Neural cell (in vitro differentiated cells): ENCODE measurements around the gene FCHSD1. TPM values are rescaled to one million over a fixed set of nuclear protein-coding genes. Genes with fewer than 3 reads are reported as not detected.

Experiments used
- H2AFZ ChIP-seq: fragments of 200-600, 300-800 bp; sonication (generic), shearing (Covaris generic); 2 replicates; pipeline ENCODE4 v1.6.0; 2014; ENCODE audit warnings: low read depth, mild to moderate bottlenecking, antibody characterized with exemption, low read length, moderate library complexity
- H3F3A ChIP-seq: fragments of 200-600 bp; shearing (Covaris generic); 2 replicates; pipeline ENCODE4 v1.6.1; 2016; ENCODE audit warnings: mild to moderate bottlenecking, moderate library complexity, mixed read lengths, antibody characterized with exemption, low read length; ENCODE audit not compliant: insufficient read depth, poor library complexity, severe bottlenecking
- H3K27ac ChIP-seq: fragments of 200-600, 300-800 bp; sonication (generic), shearing (Covaris generic); 2 replicates; pipeline ENCODE4 v1.5.1; 2014; ENCODE audit warnings: mild to moderate bottlenecking, low read length, moderate library complexity
- H3K27me3 ChIP-seq: fragments of 300-800, 200-600 bp; sonication (generic), shearing (Covaris generic); 2 replicates; pipeline ENCODE4 v1.6.0; 2014; ENCODE audit warnings: mild to moderate bottlenecking, low read depth, low read length, moderate library complexity; ENCODE audit not compliant: insufficient read depth
- H3K36me3 ChIP-seq: fragments of 300-800, 200-600 bp; sonication (generic), shearing (Covaris generic); 2 replicates; pipeline ENCODE4 v1.5.1; 2014; ENCODE audit warnings: mild to moderate bottlenecking, antibody characterized with exemption, low read length, moderate library complexity; ENCODE audit not compliant: insufficient read depth
- H3K4me2 ChIP-seq: fragments of 300-800, 200-600 bp; sonication (generic), shearing (Covaris generic); 2 replicates; pipeline ENCODE4 v1.6.0; 2014; ENCODE audit warnings: mild to moderate bottlenecking, low read length
- H3K4me3 ChIP-seq: fragments of 300-800, 200-600 bp; sonication (generic), shearing (Covaris generic); 2 replicates; pipeline ENCODE4 v1.5.1; 2014; ENCODE audit warnings: mild to moderate bottlenecking, low read length, moderate library complexity
- H3K79me2 ChIP-seq: fragments of 200-600 bp; shearing (Covaris generic); replicated peaks from 2 replicates; pipeline ENCODE4 v1.6.0; 2014; ENCODE audit warnings: mild to moderate bottlenecking, low read length, moderate library complexity; ENCODE audit not compliant: insufficient read depth
- H3K9ac ChIP-seq: fragments of 300-800, 200-600 bp; sonication (generic), shearing (Covaris generic); 2 replicates; pipeline ENCODE4 v1.6.1; 2016; ENCODE audit warnings: mild to moderate bottlenecking, low read length, mixed read lengths
- H3K9me2 ChIP-seq: fragments of 200-600 bp; shearing (Covaris generic); 2 replicates; pipeline ENCODE4 v1.6.1; 2016; ENCODE audit warnings: mild to moderate bottlenecking, low read length, mixed read lengths; ENCODE audit not compliant: insufficient read depth
- H3K9me3 ChIP-seq: fragments of 200-600, 300-800 bp; sonication (generic), shearing (Covaris generic); 2 replicates; pipeline ENCODE4 v1.6.1; 2016; ENCODE audit warnings: mild to moderate bottlenecking, mixed run types, low read length, moderate library complexity, mixed read lengths
- H4K20me1 ChIP-seq: fragments of 200-600 bp; shearing (Covaris generic); 2 replicates; pipeline ENCODE4 v1.6.1; 2016; ENCODE audit warnings: mild to moderate bottlenecking, mixed run types; ENCODE audit not compliant: insufficient read depth
- CTCF ChIP-seq: fragments of 450-650 bp; IDR thresholded peaks from 2 replicates; pipeline ENCODE4 v1.5.1; 2014; ENCODE audit warnings: antibody characterized with exemption, mild to moderate bottlenecking, moderate library complexity; ENCODE audit not compliant: poor library complexity, severe bottlenecking
- EP300 ChIP-seq: fragments of 450-650 bp; conservative IDR thresholded peaks from 2 replicates; pipeline ENCODE4 v1.6.1; 2014; ENCODE audit warnings: antibody characterized with exemption, mild to moderate bottlenecking, moderate library complexity; ENCODE audit not compliant: poor library complexity, severe bottlenecking
- EZH2 ChIP-seq: fragments of 200-600, 300-800 bp; shearing (Covaris generic), sonication (generic); IDR thresholded peaks from 2 replicates; pipeline ENCODE4 v1.6.1; 2014; ENCODE audit warnings: antibody characterized with exemption, low read length, borderline replicate concordance, mild to moderate bottlenecking; ENCODE audit not compliant: insufficient read depth, poor library complexity, severe bottlenecking
- MXI1 ChIP-seq: fragments of 450-650 bp; conservative IDR thresholded peaks from 2 replicates; pipeline ENCODE4 v1.6.1; 2014; ENCODE audit warnings: antibody characterized with exemption, mild to moderate bottlenecking; ENCODE audit not compliant: poor library complexity, severe bottlenecking
- POLR2AphosphoS5 ChIP-seq: IDR thresholded peaks from 2 replicates; pipeline ENCODE4 v1.6.1; 2012
- RAD21 ChIP-seq: fragments of 450-650 bp; conservative IDR thresholded peaks from 2 replicates; pipeline ENCODE4 v1.6.1; 2014; ENCODE audit warnings: antibody characterized with exemption, mild to moderate bottlenecking, moderate library complexity
- SMC3 ChIP-seq: fragments of 450-650 bp; conservative IDR thresholded peaks from 2 replicates; pipeline ENCODE4 v1.6.1; 2014; ENCODE audit warnings: antibody characterized with exemption, mild to moderate bottlenecking, moderate library complexity; ENCODE audit not compliant: poor library complexity
- TAF1 ChIP-seq: IDR thresholded peaks from 2 replicates; pipeline ENCODE4 v1.6.1; 2012; ENCODE audit warnings: low read depth
- polyA plus RNA-seq: library from polyadenylated mRNA; depleted of rRNA; stranded (reverse); fragments of >200 nt; gene quantifications from 2 replicates; pipeline ENCODE4 v1.2.3, GENCODE V29; 2014
- TF ChIP-seq, protein P1 (sequence below): IDR thresholded peaks from 2 replicates; pipeline ENCODE4 v1.6.1; 2012; ENCODE audit warnings: borderline replicate concordance

Gene FCHSD1
- polyA plus RNA-seq, 1 donor from 2014 or later = 3.9 TPM

- Histone ChIP-seq H3K9me2 (no peaks in the 10 kb centered on the region), H3K9me3 (no peaks in the 10 kb centered on the region), H3K9ac (no peak overlapping the region), H4K20me1 (no peaks in the 10 kb centered on the region), H2AFZ (no peak overlapping the region), H3F3A (no peaks in the 10 kb centered on the region), H3K4me2 (no peak overlapping the region), H3K79me2 (no peaks in the 10 kb centered on the region), H3K36me3 (no peaks in the 10 kb centered on the region), H3K27me3 (no peaks in the 10 kb centered on the region), H3K4me3 (no peak overlapping the region), H3K27ac (no peak overlapping the region)
- TF ChIP-seq POLR2AphosphoS5 (no peak), EZH2 (no peak), TAF1 (no peak), SMC3 (no peak), CTCF (no peak), RAD21 (no peak), MXI1 (no peak), EP300 (no peak)
- TF ChIP-seq, protein P1, sequence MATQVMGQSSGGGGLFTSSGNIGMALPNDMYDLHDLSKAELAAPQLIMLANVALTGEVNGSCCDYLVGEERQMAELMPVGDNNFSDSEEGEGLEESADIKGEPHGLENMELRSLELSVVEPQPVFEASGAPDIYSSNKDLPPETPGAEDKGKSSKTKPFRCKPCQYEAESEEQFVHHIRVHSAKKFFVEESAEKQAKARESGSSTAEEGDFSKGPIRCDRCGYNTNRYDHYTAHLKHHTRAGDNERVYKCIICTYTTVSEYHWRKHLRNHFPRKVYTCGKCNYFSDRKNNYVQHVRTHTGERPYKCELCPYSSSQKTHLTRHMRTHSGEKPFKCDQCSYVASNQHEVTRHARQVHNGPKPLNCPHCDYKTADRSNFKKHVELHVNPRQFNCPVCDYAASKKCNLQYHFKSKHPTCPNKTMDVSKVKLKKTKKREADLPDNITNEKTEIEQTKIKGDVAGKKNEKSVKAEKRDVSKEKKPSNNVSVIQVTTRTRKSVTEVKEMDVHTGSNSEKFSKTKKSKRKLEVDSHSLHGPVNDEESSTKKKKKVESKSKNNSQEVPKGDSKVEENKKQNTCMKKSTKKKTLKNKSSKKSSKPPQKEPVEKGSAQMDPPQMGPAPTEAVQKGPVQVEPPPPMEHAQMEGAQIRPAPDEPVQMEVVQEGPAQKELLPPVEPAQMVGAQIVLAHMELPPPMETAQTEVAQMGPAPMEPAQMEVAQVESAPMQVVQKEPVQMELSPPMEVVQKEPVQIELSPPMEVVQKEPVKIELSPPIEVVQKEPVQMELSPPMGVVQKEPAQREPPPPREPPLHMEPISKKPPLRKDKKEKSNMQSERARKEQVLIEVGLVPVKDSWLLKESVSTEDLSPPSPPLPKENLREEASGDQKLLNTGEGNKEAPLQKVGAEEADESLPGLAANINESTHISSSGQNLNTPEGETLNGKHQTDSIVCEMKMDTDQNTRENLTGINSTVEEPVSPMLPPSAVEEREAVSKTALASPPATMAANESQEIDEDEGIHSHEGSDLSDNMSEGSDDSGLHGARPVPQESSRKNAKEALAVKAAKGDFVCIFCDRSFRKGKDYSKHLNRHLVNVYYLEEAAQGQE = no peak
Measured at GRCh38 chr5:141602606-141603005, 48.6 kb downstream of the FCHSD1 start.

DNA sequence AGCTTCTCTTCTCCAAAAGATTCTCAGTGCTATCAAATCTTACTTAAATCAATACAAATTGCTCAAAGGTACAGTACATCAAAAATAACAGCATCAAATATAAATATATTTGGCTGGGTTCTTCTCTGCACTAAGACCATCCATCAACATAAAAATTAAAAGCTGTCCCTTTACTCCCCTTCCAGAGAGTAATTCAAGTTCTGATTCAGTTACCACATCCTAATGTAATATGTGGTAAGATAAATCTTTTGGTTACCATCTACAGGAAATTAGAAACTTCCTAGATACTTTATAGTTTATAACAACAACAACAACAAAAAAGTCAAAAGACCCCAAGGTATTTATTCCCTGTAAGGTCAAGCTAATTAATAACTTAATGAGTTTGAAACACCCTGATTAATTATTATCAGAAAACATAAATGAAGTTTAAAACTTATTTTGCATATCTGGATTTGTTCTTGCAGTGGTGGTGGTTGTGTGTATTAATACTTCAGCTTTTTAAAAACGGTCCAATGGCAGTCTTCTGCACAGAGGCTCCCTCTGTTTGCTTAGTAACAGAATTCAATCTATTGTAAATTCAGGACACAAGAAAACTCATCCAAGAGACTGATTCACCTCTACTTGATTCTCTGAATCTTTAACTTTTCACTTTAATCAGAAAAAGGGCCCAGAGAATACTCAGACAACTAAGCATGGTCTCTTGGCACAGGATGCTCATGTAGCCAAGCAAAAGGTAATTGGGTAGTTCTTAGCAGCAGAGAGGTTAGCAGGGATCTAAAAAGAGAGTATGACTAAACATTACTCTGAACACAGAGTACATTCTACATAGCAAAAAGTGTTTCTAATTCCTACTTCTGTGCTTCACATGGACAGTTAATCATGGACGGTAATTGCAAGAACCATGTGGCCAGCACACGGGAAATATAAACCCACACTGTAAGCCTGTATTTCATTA lies 52.5 kb downstream of the FCHSD1 start:
- H3K4me3 ChIP-seq = no peak overlapping the region
- H3K9me3 ChIP-seq = no peaks in the 10 kb centered on the region
- TF ChIP-seq RAD21 (no peak), MXI1 (no peak), EZH2 (no peak), POLR2AphosphoS5 (no peak), SMC3 (no peak), CTCF (no peak), TAF1 (no peak), EP300 (no peak)
- TF ChIP-seq, protein P1 = no peak
- no peaks in the 10 kb centered on the region for H3F3A ChIP-seq
- no peak overlapping the region for H2AFZ ChIP-seq
- no peak overlapping the region for H3K27ac ChIP-seq
- no peaks in the 10 kb centered on the region for H3K27me3 ChIP-seq
- H3K79me2 ChIP-seq = no peaks in the 10 kb centered on the region
- no peak overlapping the region for H3K9ac ChIP-seq
- H3K9me2 ChIP-seq = no peaks in the 10 kb centered on the region
- no peak overlapping the region for H3K4me2 ChIP-seq
- no peaks in the 10 kb centered on the region for H4K20me1 ChIP-seq
- H3K36me3 ChIP-seq = no peaks in the 10 kb centered on the region
